Adipocyte (in vitro differentiated cells): ENCODE data around the gene HSP90AA1.
A peak's percentile ranks its signal among the peaks of the same experiment; 100 is the strongest.
"Not testable (repeated sequence)": the region's sequence is repeated elsewhere in the genome, so short reads cannot be mapped to it uniquely, and the experiment has no call there.

Experiments used
- DNase-seq: peaks from one replicate; pipeline ENCODE4 v3.0.0-alpha.2; 2015; ENCODE audit warnings: low read depth
- H3K27me3 ChIP-seq: replicated peaks from 2 replicates; pipeline ENCODE4 v1.7.0; 2013; ENCODE audit warnings: mild to moderate bottlenecking, low read length, moderate library complexity; ENCODE audit not compliant: control insufficient read depth, insufficient read depth
- H3K36me3 ChIP-seq: 2 replicates; pipeline ENCODE4 v1.7.0; 2013; ENCODE audit warnings: low read length, mild to moderate bottlenecking, moderate library complexity; ENCODE audit not compliant: control insufficient read depth, insufficient read depth, severe bottlenecking
- H3K4me1 ChIP-seq: 2 replicates; pipeline ENCODE4 v1.7.0; 2013; ENCODE audit warnings: mild to moderate bottlenecking, low read length, moderate library complexity; ENCODE audit not compliant: control insufficient read depth, insufficient read depth
- H3K4me3 ChIP-seq: 2 replicates; pipeline ENCODE4 v1.7.0; 2013; ENCODE audit warnings: mild to moderate bottlenecking, low read length, moderate library complexity
- H3K9ac ChIP-seq: 2 replicates; pipeline ENCODE4 v1.7.0; 2013; ENCODE audit warnings: mild to moderate bottlenecking, low read length, moderate library complexity
- H3K9me3 ChIP-seq: 2 replicates; pipeline ENCODE4 v1.7.0; 2013; ENCODE audit warnings: mild to moderate bottlenecking, low read length, moderate library complexity; ENCODE audit not compliant: control insufficient read depth

Gene HSP90AA1

DNA sequence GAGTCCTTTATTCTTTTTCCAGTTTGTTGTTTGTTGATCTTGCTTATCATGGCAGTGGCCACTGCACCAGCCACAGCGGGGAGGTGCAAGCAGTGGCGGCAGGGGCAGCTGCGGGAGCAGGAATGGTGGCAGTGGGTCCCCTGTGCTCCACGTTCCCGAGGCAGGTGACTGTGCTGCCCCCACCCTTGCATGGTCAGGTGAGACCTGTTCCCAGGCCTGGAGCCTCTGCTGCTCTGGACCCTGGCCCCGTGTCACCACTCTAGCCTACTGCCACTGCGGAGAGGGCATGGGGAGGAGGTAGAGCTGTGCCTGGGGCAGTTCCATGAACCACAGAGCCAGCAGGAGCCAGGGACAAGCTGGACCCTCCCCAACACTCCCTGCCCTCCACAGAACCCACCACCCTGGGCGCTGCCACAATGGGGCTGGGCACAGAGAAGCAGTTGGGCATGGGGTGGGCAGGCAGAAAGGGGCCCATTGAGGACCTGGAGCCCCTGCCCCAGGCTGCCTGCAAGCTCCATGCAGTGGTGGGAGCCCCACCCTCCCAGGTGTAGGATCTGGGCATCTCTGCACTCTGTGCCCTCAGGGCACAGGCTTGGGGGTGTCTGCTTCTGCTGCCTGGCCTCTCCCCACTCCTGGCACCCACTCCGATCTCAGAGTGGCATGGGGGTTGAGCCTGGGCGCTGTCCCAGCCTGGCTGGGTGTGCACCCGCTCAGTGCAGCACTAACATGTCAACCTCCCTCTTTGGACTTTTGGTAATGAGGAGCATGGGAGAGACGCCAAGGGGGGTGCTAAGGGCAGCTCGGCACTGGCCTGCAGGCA lies 29.7 kb upstream of the HSP90AA1 start:
- Histone ChIP-seq H3K36me3 (no peaks in the 10 kb centered on the region), H3K4me1 (no peaks in the 10 kb centered on the region), H3K9me3 (peaks cover 4% of the 10 kb centered on the region), H3K27me3 (no peaks in the 10 kb centered on the region), H3K9ac (no peak overlapping the region), H3K4me3 (no peak overlapping the region)
- no peak for DNase-seq

GRCh38 chr14:102111101-102111500 lies 24.3 kb upstream of the HSP90AA1 start:
- Histone ChIP-seq H3K4me3 (no peak overlapping the region), H3K9me3 (no peaks in the 10 kb centered on the region), H3K27me3 (no peaks in the 10 kb centered on the region), H3K9ac (no peak overlapping the region), H3K36me3 (no peaks in the 10 kb centered on the region), H3K4me1 (no peaks in the 10 kb centered on the region)
- no peak for DNase-seq

DNA sequence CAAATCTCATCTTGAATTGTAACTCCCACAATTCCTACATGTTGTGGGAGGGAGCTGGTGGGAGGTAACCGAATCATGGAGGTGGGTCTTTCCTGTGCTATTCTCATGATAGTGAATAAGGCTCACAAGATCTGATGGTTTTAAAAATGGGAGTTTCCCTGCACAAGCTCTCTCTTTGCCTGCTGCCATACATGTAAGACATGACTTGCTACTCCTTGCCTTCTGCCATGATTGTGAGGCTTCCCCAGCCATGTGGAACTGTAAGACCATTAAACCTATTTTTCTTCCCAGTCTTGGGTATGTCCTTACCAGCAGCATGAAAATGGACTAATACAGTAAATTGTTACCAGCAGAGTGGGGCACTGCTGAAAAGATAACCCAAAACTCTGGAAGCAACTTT lies 22.5 kb upstream of the HSP90AA1 start:
- H3K9ac ChIP-seq, H3K4me1 ChIP-seq, H3K36me3 ChIP-seq, H3K9me3 ChIP-seq, H3K4me3 ChIP-seq, DNase-seq, H3K27me3 ChIP-seq: not testable (repeated sequence)

DNA sequence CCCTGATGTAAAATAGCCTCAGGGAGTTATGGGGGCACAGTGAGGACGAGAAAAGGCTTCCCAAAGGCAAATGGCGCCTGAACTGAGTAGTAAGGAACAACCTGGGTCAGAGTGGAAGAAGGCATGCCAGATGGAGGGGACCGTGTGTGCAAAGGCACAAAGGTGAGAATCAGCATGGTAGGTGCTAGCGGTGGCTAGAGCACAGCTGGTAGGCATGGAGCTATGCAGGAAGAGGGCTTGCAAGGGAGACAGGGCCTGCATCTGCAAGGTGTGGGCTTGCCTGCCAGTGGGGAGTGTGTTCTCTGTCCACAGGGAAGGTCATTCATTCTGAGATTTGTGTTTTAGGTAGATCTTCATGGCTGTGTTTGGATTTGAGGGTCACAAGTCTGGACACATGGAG lies 18.5 kb upstream of the HSP90AA1 start:
- Histone ChIP-seq H3K9me3 (no peaks in the 10 kb centered on the region), H3K36me3 (no peaks in the 10 kb centered on the region), H3K9ac (no peak overlapping the region), H3K4me3 (no peak overlapping the region), H3K4me1 (no peaks in the 10 kb centered on the region), H3K27me3 (no peaks in the 10 kb centered on the region)
- no peak for DNase-seq

GRCh38 chr14:102103062-102103695 lies 16.3 kb upstream of the HSP90AA1 start:
- Histone ChIP-seq H3K27me3 (no peaks in the 10 kb centered on the region), H3K9ac (no peak overlapping the region), H3K36me3 (no peaks in the 10 kb centered on the region), H3K4me3 (no peak overlapping the region), H3K9me3 (no peaks in the 10 kb centered on the region), H3K4me1 (no peaks in the 10 kb centered on the region)
- DNase-seq: no peak

GRCh38 chr14:102097441-102098135 lies 10.7 kb upstream of the HSP90AA1 start:
- Histone ChIP-seq H3K36me3 (no peaks in the 10 kb centered on the region), H3K27me3 (no peaks in the 10 kb centered on the region), H3K4me3 (no peak overlapping the region), H3K4me1 (peaks cover 5% of the 10 kb centered on the region), H3K9ac (no peak overlapping the region), H3K9me3 (no peaks in the 10 kb centered on the region)
- no peak for DNase-seq

DNA sequence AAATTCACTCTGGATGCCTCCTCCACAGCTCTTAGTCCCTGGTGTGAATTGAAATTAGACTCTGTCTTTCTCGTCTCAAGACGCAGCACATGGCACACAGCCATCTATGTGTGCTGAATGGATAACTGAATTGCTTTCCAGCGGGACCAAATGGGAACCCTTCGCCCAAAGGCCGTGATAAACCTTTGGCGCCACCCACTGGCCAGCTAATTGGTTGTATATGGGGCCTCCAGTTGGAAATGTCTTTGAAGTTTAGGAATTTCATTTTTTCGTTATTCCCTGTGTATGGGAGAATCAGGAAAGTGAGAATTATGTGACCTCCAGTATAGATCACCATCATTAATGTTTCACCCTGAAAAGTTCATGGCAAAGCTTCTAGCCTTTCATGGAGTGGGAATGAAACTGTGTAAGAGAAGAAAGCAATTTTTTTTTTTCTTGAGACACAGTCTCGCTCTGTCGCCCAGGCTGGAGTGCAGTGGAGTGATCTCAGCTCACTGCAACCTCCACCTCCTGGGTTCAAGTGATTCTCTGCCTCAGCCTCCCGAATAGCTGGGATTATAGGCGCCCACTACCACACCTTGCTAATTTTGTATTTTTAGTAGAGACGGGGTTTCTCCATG lies 9.8 kb upstream of the HSP90AA1 start:
- DNase-seq: peak; percentile 91
- Histone ChIP-seq H3K4me1 (peaks cover 5% of the 10 kb centered on the region), H3K4me3 (no peak overlapping the region)

DNA sequence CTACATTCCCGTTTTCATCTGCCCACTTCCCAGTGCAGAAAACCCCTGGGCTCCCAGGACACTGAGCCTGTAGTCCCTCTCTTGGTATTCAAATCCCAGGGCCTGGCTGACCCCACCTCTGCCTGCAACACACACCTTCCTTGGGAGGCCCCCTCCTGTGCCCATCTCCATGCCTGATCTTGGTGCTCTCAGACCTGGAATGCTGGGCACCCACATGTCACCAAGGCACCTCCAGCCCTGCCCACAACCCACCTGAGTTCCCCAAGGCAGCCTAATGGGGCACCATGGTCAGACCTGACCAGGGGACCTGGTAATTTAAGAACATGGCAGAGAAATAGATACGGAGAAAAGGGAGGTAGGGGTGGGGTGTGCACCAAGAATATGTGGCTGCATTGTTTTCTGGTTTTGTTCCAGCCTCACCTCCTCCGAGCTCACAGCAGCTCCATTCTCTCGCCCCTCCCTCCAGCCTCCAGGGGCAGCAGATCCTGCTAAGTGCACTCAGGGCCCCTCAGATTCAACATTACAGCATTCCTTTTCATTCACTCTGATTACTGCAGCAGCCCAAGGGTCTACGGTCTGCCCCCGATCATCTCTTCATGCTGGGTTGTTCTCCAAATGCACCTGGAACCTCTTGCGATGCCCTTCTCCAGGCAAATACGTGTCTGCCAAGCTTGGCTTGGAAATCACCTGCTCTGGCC lies 9.2 kb upstream of the HSP90AA1 start:
- H3K4me3 ChIP-seq: no peak overlapping the region
- DNase-seq: no peak

More for the DNA sequence above, 9.8 kb upstream of the HSP90AA1 start:
- Histone ChIP-seq H3K27me3 (no peaks in the 10 kb centered on the region), H3K9me3 (no peaks in the 10 kb centered on the region), H3K36me3 (no peaks in the 10 kb centered on the region), H3K9ac (peak overlapping the region; percentile 34)

GRCh38 chr14:102095231-102095870 lies 8.5 kb upstream of the HSP90AA1 start:
- Histone ChIP-seq H3K9ac (no peak overlapping the region), H3K27me3 (no peaks in the 10 kb centered on the region), H3K36me3 (no peaks in the 10 kb centered on the region), H3K4me3 (no peak overlapping the region), H3K9me3 (no peaks in the 10 kb centered on the region), H3K4me1 (peaks cover 5% of the 10 kb centered on the region)
- DNase-seq: peak; percentile 25

More for the DNA sequence above, 9.2 kb upstream of the HSP90AA1 start:
- peaks cover 5% of the 10 kb centered on the region for H3K4me1 ChIP-seq
- no peaks in the 10 kb centered on the region for H3K36me3 ChIP-seq
- no peaks in the 10 kb centered on the region for H3K27me3 ChIP-seq
- H3K9ac ChIP-seq: no peak overlapping the region
- H3K9me3 ChIP-seq: no peaks in the 10 kb centered on the region

DNA sequence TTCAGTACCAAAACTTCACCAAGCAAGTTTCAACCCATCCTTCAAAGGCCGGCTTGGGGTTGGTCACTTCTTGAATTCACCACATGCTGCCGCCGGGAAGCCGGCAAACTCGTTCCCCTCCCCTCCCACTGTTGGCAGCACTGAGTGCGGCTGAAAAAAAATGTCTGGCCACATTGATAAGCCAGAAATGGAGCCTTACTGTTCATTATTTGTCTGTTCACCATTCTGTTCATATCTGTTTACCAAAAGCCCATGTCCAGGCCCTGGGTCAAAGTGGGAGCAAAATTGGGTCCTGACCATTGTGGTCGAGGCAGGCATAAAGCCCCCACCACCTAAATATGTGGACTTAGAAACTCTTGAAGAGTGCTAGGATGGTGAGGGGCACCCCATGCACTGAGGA lies 7.3 kb upstream of the HSP90AA1 start:
- H3K4me1 ChIP-seq: peaks cover 5% of the 10 kb centered on the region
- DNase-seq: no peak
- no peak overlapping the region for H3K4me3 ChIP-seq
- no peaks in the 10 kb centered on the region for H3K27me3 ChIP-seq
- H3K36me3 ChIP-seq: no peaks in the 10 kb centered on the region
- H3K9ac ChIP-seq: no peak overlapping the region
- no peaks in the 10 kb centered on the region for H3K9me3 ChIP-seq
